ENCODE measurements around the gene LAT.

DNA sequence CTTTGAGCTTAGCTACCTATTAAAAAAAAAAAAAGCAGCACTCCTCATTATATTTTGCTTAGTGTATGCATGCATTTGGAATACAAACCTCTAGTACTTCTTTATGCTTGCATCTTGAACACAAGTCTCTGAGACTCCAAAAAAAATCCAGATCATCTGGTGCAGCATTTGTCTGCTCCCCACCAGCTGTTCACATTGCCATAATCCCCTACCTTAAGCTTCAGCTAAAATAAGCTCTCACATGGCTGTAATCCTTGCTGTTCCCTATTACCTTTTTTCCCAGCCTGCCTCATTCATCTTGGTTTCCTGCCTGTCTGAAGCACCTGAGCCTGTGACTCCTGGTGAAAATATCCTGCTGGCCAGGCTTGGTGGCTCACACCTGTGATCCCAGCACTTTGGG lies 41.6 kb upstream of the LAT start:
- TF ChIP-seq, protein P1, sequence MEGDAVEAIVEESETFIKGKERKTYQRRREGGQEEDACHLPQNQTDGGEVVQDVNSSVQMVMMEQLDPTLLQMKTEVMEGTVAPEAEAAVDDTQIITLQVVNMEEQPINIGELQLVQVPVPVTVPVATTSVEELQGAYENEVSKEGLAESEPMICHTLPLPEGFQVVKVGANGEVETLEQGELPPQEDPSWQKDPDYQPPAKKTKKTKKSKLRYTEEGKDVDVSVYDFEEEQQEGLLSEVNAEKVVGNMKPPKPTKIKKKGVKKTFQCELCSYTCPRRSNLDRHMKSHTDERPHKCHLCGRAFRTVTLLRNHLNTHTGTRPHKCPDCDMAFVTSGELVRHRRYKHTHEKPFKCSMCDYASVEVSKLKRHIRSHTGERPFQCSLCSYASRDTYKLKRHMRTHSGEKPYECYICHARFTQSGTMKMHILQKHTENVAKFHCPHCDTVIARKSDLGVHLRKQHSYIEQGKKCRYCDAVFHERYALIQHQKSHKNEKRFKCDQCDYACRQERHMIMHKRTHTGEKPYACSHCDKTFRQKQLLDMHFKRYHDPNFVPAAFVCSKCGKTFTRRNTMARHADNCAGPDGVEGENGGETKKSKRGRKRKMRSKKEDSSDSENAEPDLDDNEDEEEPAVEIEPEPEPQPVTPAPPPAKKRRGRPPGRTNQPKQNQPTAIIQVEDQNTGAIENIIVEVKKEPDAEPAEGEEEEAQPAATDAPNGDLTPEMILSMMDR (IDR thresholded peaks at IDR 0.05; ENCODE audit: extremely low read depth in 1 of 2, insufficient read depth in 1 of 2, low read depth in 1 of 2, low read length in 2 of 2), result no peak
- TF ChIP-seq POLR2A (IDR thresholded peaks at IDR 0.05; ENCODE audit: low read depth, low read length) (no peak), POLR2AphosphoS5 (IDR thresholded peaks at IDR 0.05; ENCODE audit: insufficient read depth, low read depth, low read length) (no peak), GATA2 (IDR thresholded peaks at IDR 0.05; ENCODE audit: insufficient read depth, insufficient read length, low read depth, low read length) (no peak)
- TF ChIP-seq, protein P2, sequence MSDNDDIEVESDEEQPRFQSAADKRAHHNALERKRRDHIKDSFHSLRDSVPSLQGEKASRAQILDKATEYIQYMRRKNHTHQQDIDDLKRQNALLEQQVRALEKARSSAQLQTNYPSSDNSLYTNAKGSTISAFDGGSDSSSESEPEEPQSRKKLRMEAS (IDR thresholded peaks at IDR 0.05; ENCODE audit: insufficient read depth, insufficient read length), result no peak
